ENCODE data around the gene SDC4. TPM values are rescaled to one million over a fixed set of nuclear protein-coding genes. Genes with fewer than 3 reads are reported as not detected.

The SDC4 gene
- total and polyA plus RNA-seq, 8 donors, result 183 to 329 (median 206) TPM

GRCh38 chr20:45366192-45366591 is 18.0 kb upstream of the SDC4 start:
- no peak for TF ChIP-seq CTCF (IDR thresholded peaks at IDR 0.05)
- Histone ChIP-seq H3K9me3 (no peaks in the 10 kb centered on the region), H3K27ac (no peak overlapping the region), H3K4me3 (no peak overlapping the region), H3K27me3 (no peaks in the 10 kb centered on the region), H3K36me3 (peaks cover 0 to 29% of the 10 kb centered on the region in 2 donors), H3K4me1 (peaks cover 16 to 67% of the 10 kb centered on the region in 2 donors)
- no peak for ATAC-seq
- intact Hi-C loops (cut with DNase I), result no loop called here
- no peak for DNase-seq

- no peak for TF ChIP-seq CTCF (IDR thresholded peaks at IDR 0.05)
- H3K4me1 ChIP-seq, result peaks cover 16 to 74% of the 10 kb centered on the region in 2 donors
- H3K27ac ChIP-seq, result no peak overlapping the region
- no peak overlapping the region for H3K4me3 ChIP-seq
- intact Hi-C loops (cut with DNase I), result no loop called here
- H3K36me3 ChIP-seq, result peaks cover 0 to 29% of the 10 kb centered on the region in 2 donors
- DNase-seq (no peak), ATAC-seq (no peak)
- no peaks in the 10 kb centered on the region for H3K9me3 ChIP-seq
- no peaks in the 10 kb centered on the region for H3K27me3 ChIP-seq
Observed at GRCh38 chr20:45365444-45365970, 17.3 kb upstream of the SDC4 start.

GRCh38 chr20:45363611-45364492 is 15.6 kb upstream of the SDC4 start:
- Histone ChIP-seq H3K27ac (peak overlapping the region; percentile 94 to 97), H3K27me3 (no peaks in the 10 kb centered on the region), H3K9me3 (no peaks in the 10 kb centered on the region), H3K36me3 (peaks cover 0 to 29% of the 10 kb centered on the region in 2 donors), H3K4me1 (peaks cover 28 to 85% of the 10 kb centered on the region in 2 donors), H3K4me3 (peak overlapping the region; percentile 72 to 77)
- DNase-seq, result no peak
- ATAC-seq, result no peak
- TF ChIP-seq CTCF (IDR thresholded peaks at IDR 0.05), result no peak
- intact Hi-C loops (cut with DNase I), result loop anchor here in 1 of 2 donors (2.0 kb wide), 1 partner anchor 73 kb away; no protein-coding TSS in a partner anchor

DNA sequence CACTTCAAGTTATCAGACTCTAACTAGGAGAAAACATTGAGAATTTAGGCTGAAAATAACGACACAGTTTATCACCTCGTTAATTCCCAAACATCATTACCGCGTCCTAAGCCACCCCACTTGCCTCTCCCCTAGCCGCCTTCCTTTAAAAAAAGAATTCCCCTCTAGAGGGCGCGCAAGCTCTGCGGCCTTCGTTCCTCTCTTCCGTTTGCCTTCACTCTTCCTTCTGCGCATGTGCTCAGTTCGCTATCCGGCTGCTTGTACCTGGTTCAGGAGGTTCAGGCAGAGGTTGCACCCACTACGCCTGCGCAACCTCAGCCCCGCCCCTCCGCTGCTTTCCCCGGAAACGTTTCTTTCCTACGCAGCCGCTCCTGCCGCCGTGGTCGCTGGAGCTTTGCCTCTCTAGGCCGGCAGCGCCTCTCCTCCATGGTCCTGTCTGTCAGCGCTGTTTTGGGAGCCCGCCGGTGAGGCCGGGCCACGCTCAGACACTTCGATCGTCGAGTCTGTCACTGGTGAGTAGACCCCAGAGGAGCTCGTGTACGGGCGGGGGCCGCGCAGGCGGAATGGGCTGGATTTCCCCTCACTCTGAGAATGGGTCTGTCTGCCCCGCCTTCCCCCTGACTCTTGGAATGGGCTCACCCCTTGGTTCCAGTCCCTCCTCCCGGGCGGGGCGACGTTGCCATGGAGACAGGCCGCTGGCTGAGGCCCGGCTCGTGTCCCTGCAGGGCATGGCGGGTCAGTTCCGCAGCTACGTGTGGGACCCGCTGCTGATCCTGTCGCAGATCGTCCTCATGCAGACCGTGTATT is 14.8 kb upstream of the SDC4 start, which contains the start of gene SYS1:
Gene SYS1, plus strand, starts transcription at position 353 of the 807 bp plus-strand sequence. Its CDS starts 376 bp downstream, at position 729.
- intact Hi-C loops (cut with DNase I), result loop anchor here in 1 of 2 donors (2.0 kb wide), 1 partner anchor 74 kb away; no protein-coding TSS in a partner anchor
- H3K4me3 ChIP-seq, result peak within 1 kb of the TSS; percentile 72 to 77
- H3K4me1 ChIP-seq, result peaks cover 36 to 85% of the 10 kb centered on the region in 2 donors
- no peaks in the 10 kb centered on the region for H3K27me3 ChIP-seq
- H3K27ac ChIP-seq, result peak within 1 kb of the TSS; percentile 94 to 97
- ATAC-seq (peak; percentile 90), DNase-seq (peak; percentile 98 to 100 (median 99))
- H3K9me3 ChIP-seq, result no peaks in the 10 kb centered on the region
- TF ChIP-seq CTCF (IDR thresholded peaks at IDR 0.05), result peak; percentile 69 to 81
- peaks cover 0 to 28% of the 10 kb centered on the region in 2 donors for H3K36me3 ChIP-seq

All from left lung (tissue), 10 donors.